WTC11 (cell line): ENCODE measurements around the gene BAMBI.

ENCODE experiments used
- CTCF ChIP-seq: fragments of 200-600 bp; IDR thresholded peaks from 2 replicates; pipeline ENCODE4 v1.8.0; 2022; ENCODE audit warnings: antibody characterized with exemption
- E2F1 ChIP-seq: sonication (generic); formaldehyde crosslinking; IDR thresholded peaks from 2 replicates; pipeline ENCODE4 v1.8.0; 2022; ENCODE audit warnings: mild to moderate bottlenecking, missing genetic modification reagents
- ESRRA ChIP-seq: sonication (generic); formaldehyde crosslinking; IDR thresholded peaks from 2 replicates; pipeline ENCODE4 v1.8.1; 2022; ENCODE audit warnings: mild to moderate bottlenecking, missing genetic modification reagents, borderline replicate concordance
- KAT7 ChIP-seq: sonication (generic); formaldehyde crosslinking; IDR thresholded peaks from 2 replicates; pipeline ENCODE4 v1.8.1; 2023; ENCODE audit warnings: missing genetic modification reagents, mild to moderate bottlenecking, borderline replicate concordance
- SP1 ChIP-seq: sonication (generic); formaldehyde crosslinking; conservative IDR thresholded peaks from 2 replicates; pipeline ENCODE4 v1.8.1; 2022; ENCODE audit warnings: missing genetic modification reagents
- USF1 ChIP-seq: sonication (generic); formaldehyde crosslinking; IDR thresholded peaks from 2 replicates; pipeline ENCODE4 v1.8.0; 2022; ENCODE audit warnings: mild to moderate bottlenecking, missing genetic modification reagents
- ZMAT4 ChIP-seq: fragments of 250-450 bp; sonication (Bioruptor Pico); IDR thresholded peaks from 2 replicates; pipeline ENCODE4 v1.9.0; 2021; ENCODE audit warnings: mild to moderate bottlenecking
- ZNF232 ChIP-seq: sonication (generic); formaldehyde crosslinking; IDR thresholded peaks from 2 replicates; pipeline ENCODE4 v1.8.0; 2022; ENCODE audit warnings: mild to moderate bottlenecking, missing genetic modification reagents
- TF ChIP-seq, protein P1 (sequence below): sonication (generic); formaldehyde crosslinking; IDR thresholded peaks from 2 replicates; pipeline ENCODE4 v1.8.1; 2022; ENCODE audit warnings: low read depth, mild to moderate bottlenecking, moderate library complexity, missing genetic modification reagents, borderline replicate concordance
- TF ChIP-seq, protein P2 (sequence below): sonication (generic); formaldehyde crosslinking; IDR thresholded peaks from 2 replicates; pipeline ENCODE4 v1.8.0; 2023; ENCODE audit warnings: missing genetic modification reagents, mild to moderate bottlenecking, borderline replicate concordance

DNA sequence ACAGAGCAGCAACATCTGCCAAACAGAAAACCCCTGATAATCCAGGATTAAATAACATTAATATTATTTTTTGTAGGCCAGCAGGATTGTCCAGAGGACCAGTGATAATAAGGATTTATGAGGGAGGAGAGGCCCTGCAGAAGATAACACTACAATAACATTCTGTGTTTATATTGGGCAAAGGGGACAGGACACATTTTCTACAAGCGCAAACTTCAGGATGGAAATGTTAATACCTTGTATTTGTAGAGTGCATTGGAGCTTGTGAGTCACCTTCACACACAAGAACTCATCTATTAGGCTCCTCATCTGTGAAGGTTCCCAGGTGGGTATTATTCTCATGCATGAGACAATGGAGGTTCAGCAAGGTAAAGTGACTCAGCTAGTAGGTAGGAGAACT is 51.0 kb downstream of the BAMBI start:
- TF ChIP-seq CTCF: no peak
- TF ChIP-seq USF1 (CRISPR knock-in tag): no peak
- TF ChIP-seq SP1 (CRISPR knock-in tag): no peak
- TF ChIP-seq E2F1: no peak
- TF ChIP-seq, protein P1, sequence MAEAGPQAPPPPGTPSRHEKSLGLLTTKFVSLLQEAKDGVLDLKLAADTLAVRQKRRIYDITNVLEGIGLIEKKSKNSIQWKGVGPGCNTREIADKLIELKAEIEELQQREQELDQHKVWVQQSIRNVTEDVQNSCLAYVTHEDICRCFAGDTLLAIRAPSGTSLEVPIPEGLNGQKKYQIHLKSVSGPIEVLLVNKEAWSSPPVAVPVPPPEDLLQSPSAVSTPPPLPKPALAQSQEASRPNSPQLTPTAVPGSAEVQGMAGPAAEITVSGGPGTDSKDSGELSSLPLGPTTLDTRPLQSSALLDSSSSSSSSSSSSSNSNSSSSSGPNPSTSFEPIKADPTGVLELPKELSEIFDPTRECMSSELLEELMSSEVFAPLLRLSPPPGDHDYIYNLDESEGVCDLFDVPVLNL (CRISPR knock-in tag): no peak
- TF ChIP-seq, protein P2, sequence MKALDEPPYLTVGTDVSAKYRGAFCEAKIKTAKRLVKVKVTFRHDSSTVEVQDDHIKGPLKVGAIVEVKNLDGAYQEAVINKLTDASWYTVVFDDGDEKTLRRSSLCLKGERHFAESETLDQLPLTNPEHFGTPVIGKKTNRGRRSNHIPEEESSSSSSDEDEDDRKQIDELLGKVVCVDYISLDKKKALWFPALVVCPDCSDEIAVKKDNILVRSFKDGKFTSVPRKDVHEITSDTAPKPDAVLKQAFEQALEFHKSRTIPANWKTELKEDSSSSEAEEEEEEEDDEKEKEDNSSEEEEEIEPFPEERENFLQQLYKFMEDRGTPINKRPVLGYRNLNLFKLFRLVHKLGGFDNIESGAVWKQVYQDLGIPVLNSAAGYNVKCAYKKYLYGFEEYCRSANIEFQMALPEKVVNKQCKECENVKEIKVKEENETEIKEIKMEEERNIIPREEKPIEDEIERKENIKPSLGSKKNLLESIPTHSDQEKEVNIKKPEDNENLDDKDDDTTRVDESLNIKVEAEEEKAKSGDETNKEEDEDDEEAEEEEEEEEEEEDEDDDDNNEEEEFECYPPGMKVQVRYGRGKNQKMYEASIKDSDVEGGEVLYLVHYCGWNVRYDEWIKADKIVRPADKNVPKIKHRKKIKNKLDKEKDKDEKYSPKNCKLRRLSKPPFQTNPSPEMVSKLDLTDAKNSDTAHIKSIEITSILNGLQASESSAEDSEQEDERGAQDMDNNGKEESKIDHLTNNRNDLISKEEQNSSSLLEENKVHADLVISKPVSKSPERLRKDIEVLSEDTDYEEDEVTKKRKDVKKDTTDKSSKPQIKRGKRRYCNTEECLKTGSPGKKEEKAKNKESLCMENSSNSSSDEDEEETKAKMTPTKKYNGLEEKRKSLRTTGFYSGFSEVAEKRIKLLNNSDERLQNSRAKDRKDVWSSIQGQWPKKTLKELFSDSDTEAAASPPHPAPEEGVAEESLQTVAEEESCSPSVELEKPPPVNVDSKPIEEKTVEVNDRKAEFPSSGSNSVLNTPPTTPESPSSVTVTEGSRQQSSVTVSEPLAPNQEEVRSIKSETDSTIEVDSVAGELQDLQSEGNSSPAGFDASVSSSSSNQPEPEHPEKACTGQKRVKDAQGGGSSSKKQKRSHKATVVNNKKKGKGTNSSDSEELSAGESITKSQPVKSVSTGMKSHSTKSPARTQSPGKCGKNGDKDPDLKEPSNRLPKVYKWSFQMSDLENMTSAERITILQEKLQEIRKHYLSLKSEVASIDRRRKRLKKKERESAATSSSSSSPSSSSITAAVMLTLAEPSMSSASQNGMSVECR: no peak
- TF ChIP-seq KAT7 (CRISPR knock-in tag): no peak
- no peak for TF ChIP-seq ZNF232 (CRISPR knock-in tag)
- no peak for TF ChIP-seq ESRRA
- TF ChIP-seq ZMAT4 (CRISPR knock-in tag): no peak
